ENCODE data around the gene HIVEP3. TPM values are rescaled to one million over a fixed set of nuclear protein-coding genes. Genes with fewer than 3 reads are reported as not detected.

HIVEP3 gene
- total RNA-seq, 1 donor from 2014 or later: 0.37 TPM

DNA sequence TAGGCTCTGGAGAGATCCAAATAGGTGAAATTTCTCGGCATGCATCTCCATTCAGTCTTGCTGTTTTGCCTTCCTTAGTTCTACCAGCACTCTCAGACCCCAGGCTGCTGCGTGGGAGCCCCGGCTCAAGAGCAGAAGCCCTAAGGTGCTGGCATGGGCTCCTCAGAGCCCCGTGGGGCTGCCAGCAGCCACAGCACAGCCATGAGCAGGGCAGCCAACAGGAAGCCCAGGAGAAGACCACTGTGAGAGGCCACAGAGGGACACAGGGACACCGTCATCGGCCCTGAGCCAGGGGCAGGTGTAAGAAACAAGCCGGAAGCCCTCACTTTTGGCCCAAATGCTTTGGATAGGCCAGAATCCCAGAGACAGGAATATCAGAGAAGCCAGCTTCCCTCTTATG lies 66.6 kb downstream of the HIVEP3 start:
- H3K4me3 ChIP-seq: no peak overlapping the region
- H3K27ac ChIP-seq: no peak overlapping the region
- no peaks in the 10 kb centered on the region for H3K9me3 ChIP-seq (ENCODE audit: low read depth)

DNA sequence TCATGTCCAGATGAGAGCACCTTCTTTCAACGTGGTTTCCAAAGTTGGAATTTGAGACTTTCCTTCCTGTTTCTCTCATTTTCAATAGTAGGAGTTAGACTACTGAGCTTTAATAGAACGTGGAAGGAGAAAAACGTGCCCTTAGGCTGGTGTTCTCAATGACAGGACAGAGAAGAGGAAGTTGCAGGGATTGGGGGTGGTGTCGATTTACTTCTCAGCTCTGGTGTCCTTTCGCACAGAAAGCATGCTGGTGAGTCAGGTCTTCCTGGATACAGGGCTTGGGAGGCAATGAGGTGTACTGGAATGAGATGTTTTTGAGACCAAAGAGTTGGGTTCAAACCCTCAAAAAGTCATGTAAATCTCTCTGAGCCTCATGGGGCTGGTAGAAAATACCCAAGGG lies 67.1 kb downstream of the HIVEP3 start:
- H3K36me3 Mint-ChIP-seq: no peaks in the 10 kb centered on the region

More for the DNA sequence above, 66.6 kb downstream of the HIVEP3 start:
- Histone ChIP-seq H3K9ac (no peak overlapping the region), H3F3A (ENCODE audit: low read depth) (no peaks in the 10 kb centered on the region), H3K4me1 (no peaks in the 10 kb centered on the region), H4K20me1 (ENCODE audit: low read depth) (no peaks in the 10 kb centered on the region), H3K79me2 (ENCODE audit: low read depth) (no peaks in the 10 kb centered on the region), H3K4me2 (no peak overlapping the region), H2AFZ (replicated peaks) (no peak overlapping the region), H3K27me3 (no peaks in the 10 kb centered on the region), H3K36me3 (no peaks in the 10 kb centered on the region)
- DNase-seq (ENCODE audit: low spot score): no peak
- TF ChIP-seq EZH2phosphoT487 (IDR thresholded peaks at IDR 0.05) (no peak), EZH2 (IDR thresholded peaks at IDR 0.05) (no peak)
- TF ChIP-seq, protein P1, sequence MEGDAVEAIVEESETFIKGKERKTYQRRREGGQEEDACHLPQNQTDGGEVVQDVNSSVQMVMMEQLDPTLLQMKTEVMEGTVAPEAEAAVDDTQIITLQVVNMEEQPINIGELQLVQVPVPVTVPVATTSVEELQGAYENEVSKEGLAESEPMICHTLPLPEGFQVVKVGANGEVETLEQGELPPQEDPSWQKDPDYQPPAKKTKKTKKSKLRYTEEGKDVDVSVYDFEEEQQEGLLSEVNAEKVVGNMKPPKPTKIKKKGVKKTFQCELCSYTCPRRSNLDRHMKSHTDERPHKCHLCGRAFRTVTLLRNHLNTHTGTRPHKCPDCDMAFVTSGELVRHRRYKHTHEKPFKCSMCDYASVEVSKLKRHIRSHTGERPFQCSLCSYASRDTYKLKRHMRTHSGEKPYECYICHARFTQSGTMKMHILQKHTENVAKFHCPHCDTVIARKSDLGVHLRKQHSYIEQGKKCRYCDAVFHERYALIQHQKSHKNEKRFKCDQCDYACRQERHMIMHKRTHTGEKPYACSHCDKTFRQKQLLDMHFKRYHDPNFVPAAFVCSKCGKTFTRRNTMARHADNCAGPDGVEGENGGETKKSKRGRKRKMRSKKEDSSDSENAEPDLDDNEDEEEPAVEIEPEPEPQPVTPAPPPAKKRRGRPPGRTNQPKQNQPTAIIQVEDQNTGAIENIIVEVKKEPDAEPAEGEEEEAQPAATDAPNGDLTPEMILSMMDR (IDR thresholded peaks at IDR 0.05): no peak
- H3K27me3 Mint-ChIP-seq (ENCODE audit: insufficient read depth, low read depth): peaks cover 4% of the 10 kb centered on the region
- H3K9me3 Mint-ChIP-seq: peaks cover 3% of the 10 kb centered on the region
- H3K4me1 Mint-ChIP-seq: peaks cover 4% of the 10 kb centered on the region
- H3K27ac Mint-ChIP-seq: no peak overlapping the region
- H3K36me3 Mint-ChIP-seq: no peaks in the 10 kb centered on the region
- H3K4me3 Mint-ChIP-seq: no peak overlapping the region

DNA sequence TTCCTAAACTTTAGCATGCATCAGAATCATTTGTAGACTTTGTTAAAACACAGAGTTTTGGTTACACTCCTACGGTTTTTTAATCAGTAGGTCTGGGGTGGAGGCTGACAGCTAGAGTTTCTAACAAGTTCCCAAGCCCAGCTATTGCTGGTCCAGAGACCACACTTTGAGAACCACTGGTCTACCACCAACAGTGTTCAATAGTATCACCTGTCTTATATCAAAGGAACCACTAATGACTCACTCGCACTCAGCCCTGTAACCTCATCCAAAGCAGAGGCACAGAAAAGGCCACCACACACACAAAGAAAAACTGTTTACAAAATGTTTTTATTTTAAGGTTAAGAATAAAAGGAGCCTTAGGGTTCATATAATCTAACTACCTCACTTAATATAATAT lies 68.7 kb downstream of the HIVEP3 start:
- Histone ChIP-seq H3K9ac (no peak overlapping the region), H3K4me1 (no peaks in the 10 kb centered on the region), H3K79me2 (ENCODE audit: low read depth) (no peaks in the 10 kb centered on the region), H4K20me1 (ENCODE audit: low read depth) (no peaks in the 10 kb centered on the region), H3K4me2 (no peak overlapping the region), H3K9me3 (ENCODE audit: low read depth) (no peaks in the 10 kb centered on the region), H3K27me3 (no peaks in the 10 kb centered on the region), H2AFZ (replicated peaks) (no peak overlapping the region), H3K36me3 (no peaks in the 10 kb centered on the region), H3F3A (ENCODE audit: low read depth) (no peaks in the 10 kb centered on the region), H3K4me3 (no peak overlapping the region), H3K27ac (no peak overlapping the region)
- no peak for DNase-seq (ENCODE audit: low spot score)
- Mint-ChIP-seq H3K36me3 (no peaks in the 10 kb centered on the region), H3K4me1 (no peaks in the 10 kb centered on the region), H3K9me3 (no peaks in the 10 kb centered on the region), H3K27ac (no peak overlapping the region), H3K4me3 (no peak overlapping the region), H3K27me3 (ENCODE audit: insufficient read depth, low read depth) (peaks cover 3% of the 10 kb centered on the region)
- TF ChIP-seq EZH2 (IDR thresholded peaks at IDR 0.05) (no peak), EZH2phosphoT487 (IDR thresholded peaks at IDR 0.05) (no peak)
- TF ChIP-seq, protein P1 (IDR thresholded peaks at IDR 0.05): no peak

More for the DNA sequence above, 67.1 kb downstream of the HIVEP3 start:
- Mint-ChIP-seq H3K27ac (no peak overlapping the region), H3K4me3 (no peak overlapping the region), H3K9me3 (peaks cover 3% of the 10 kb centered on the region), H3K4me1 (peaks cover 3% of the 10 kb centered on the region), H3K27me3 (ENCODE audit: insufficient read depth, low read depth) (peaks cover 3% of the 10 kb centered on the region)
- Histone ChIP-seq H2AFZ (replicated peaks) (no peak overlapping the region), H3F3A (ENCODE audit: low read depth) (no peaks in the 10 kb centered on the region), H3K9ac (no peak overlapping the region), H3K4me2 (no peak overlapping the region), H3K4me3 (no peak overlapping the region), H3K27ac (no peak overlapping the region), H3K4me1 (no peaks in the 10 kb centered on the region), H3K9me3 (ENCODE audit: low read depth) (no peaks in the 10 kb centered on the region), H4K20me1 (ENCODE audit: low read depth) (no peaks in the 10 kb centered on the region), H3K79me2 (ENCODE audit: low read depth) (no peaks in the 10 kb centered on the region), H3K36me3 (no peaks in the 10 kb centered on the region), H3K27me3 (no peaks in the 10 kb centered on the region)
- TF ChIP-seq EZH2phosphoT487 (IDR thresholded peaks at IDR 0.05): no peak
- no peak for TF ChIP-seq EZH2 (IDR thresholded peaks at IDR 0.05)
- TF ChIP-seq, protein P1 (IDR thresholded peaks at IDR 0.05): no peak
- DNase-seq (ENCODE audit: low spot score): no peak
